GM12878 (cell line): ENCODE measurements around the gene ATP5F1D. TPM values are rescaled to one million over a fixed set of nuclear protein-coding genes. Genes with fewer than 3 reads are reported as not detected.
A peak's percentile ranks its signal among the peaks of the same experiment; 100 is the strongest.

Experiments used
- ATAC-seq: fragments of 200-7000 bp; cut with Tn5 transposase; 3 replicates; pipeline ENCODE4 v1.9.1; 2020; ENCODE audit warnings: mild to moderate bottlenecking, moderate library complexity
- BruUV-seq: library from RNA; stranded (reverse); fragments of 400-500 nt; replicated peaks from 2 replicates; lab custom pipeline; 2021; lab: Mats Ljungman, UMichigan
- CTCF ChIA-PET: fragments of 300-600 bp; sonication (Branson Sonifier 250); formaldehyde crosslinking; extraction: SDS; loops from one replicate; lab custom pipeline; 2021; ENCODE audit warnings: inconsistent platforms; lab: Yijun Ruan, JAX
- POLR2A ChIA-PET: fragments of 350-600 bp; formaldehyde crosslinking; extraction: SDS; loops from one replicate; lab custom pipeline; 2021; ENCODE audit warnings: inconsistent platforms; lab: Charles Lee
- RAD21 ChIA-PET: fragments of 300-600 bp; sonication (Branson Sonifier 250); formaldehyde crosslinking; loops from one replicate; lab custom pipeline; 2023; ENCODE audit warnings: antibody characterized with exemption; ENCODE audit not compliant: unreplicated experiment; lab: Charles Lee
- SMC1A ChIA-PET: fragments of 300-600 bp; sonication (Branson Sonifier 250); formaldehyde crosslinking; loops from one replicate; lab custom pipeline; 2023; ENCODE audit not compliant: unreplicated experiment, uncharacterized antibody; lab: Charles Lee
- DNase-seq: peaks from one replicate; pipeline ENCODE4 v3.0.0-alpha.2; 2011; ENCODE audit warnings: low read depth, low spot score
- FAIRE-seq: peaks from 3 replicates; lab custom pipeline; 2011; peaks lifted over from hg19 to GRCh38; lab: Jason Lieb, UNC
- H2AFZ ChIP-seq: 2 replicates; pipeline ENCODE4 v1.6.0; 2011; ENCODE audit warnings: low read depth, low read length, control low read depth; ENCODE audit not compliant: control insufficient read depth
- H3K27ac ChIP-seq: 2 replicates; pipeline ENCODE4 v1.5.1; 2011; ENCODE audit warnings: control low read depth; ENCODE audit not compliant: control insufficient read depth, insufficient read depth
- H3K27me3 ChIP-seq, 2 experiments: replicated peaks in 1 of 2; 2 replicates each; pipeline versions ENCODE4 v1.6.0 to v1.6.1; 2011; ENCODE audit warnings: low read length in 1 of 2; ENCODE audit not compliant: control insufficient read depth in 2 of 2, insufficient read depth in 2 of 2
- H3K36me3 ChIP-seq, 2 experiments: 2 replicates each; pipeline ENCODE4 v1.5.1; 2011; ENCODE audit warnings: low read length in 1 of 2; ENCODE audit not compliant: control insufficient read depth in 2 of 2, insufficient read depth in 2 of 2
- H3K4me1 ChIP-seq: 2 replicates; pipeline ENCODE4 v1.6.1; 2011; ENCODE audit warnings: mild to moderate bottlenecking, low read length, moderate library complexity, mixed read lengths; ENCODE audit not compliant: control insufficient read depth, insufficient read depth
- H3K4me2 ChIP-seq: 2 replicates; pipeline ENCODE4 v1.6.0; 2011; ENCODE audit warnings: control low read depth; ENCODE audit not compliant: control insufficient read depth, insufficient read depth
- H3K4me3 ChIP-seq: fragments of 200-600 bp; sonication (generic); 2 replicates; pipeline ENCODE4 v1.5.1; 2016
- H3K79me2 ChIP-seq: 2 replicates; pipeline ENCODE4 v1.6.0; 2011; ENCODE audit warnings: low read length; ENCODE audit not compliant: control insufficient read depth, insufficient read depth
- H3K9ac ChIP-seq: 2 replicates; pipeline ENCODE4 v1.8.0; 2011; ENCODE audit warnings: low read length, control low read depth, mixed read lengths; ENCODE audit not compliant: control insufficient read depth, insufficient read depth
- H3K9me3 ChIP-seq: replicated peaks from 3 replicates; pipeline ENCODE4 v1.5.1; 2011; ENCODE audit warnings: mild to moderate bottlenecking, low read length; ENCODE audit not compliant: control insufficient read depth, insufficient read depth
- H4K20me1 ChIP-seq: 2 replicates; pipeline ENCODE4 v1.6.0; 2011; ENCODE audit not compliant: control insufficient read depth, insufficient read depth
- EED ChIP-seq: sonication (generic); IDR thresholded peaks from 2 replicates; pipeline ENCODE4 v1.6.1; 2016; ENCODE audit warnings: antibody characterized with exemption, low read depth
- POLR2A ChIP-seq: IDR thresholded peaks from 2 replicates; pipeline ENCODE4 v1.6.1; 2011; ENCODE audit warnings: low read depth, mild to moderate bottlenecking, low read length
- POLR2AphosphoS5 ChIP-seq: IDR thresholded peaks from 2 replicates; pipeline ENCODE4 v1.6.1; 2011; ENCODE audit warnings: mild to moderate bottlenecking, low read length, inconsistent platforms
- RELA ChIP-seq: fragments of 450-650 bp; IDR thresholded peaks from 2 replicates; pipeline ENCODE4 v1.8.0; 2014; ENCODE audit warnings: borderline replicate concordance; ENCODE audit not compliant: partially characterized antibody
- SMAD5 ChIP-seq: IDR thresholded peaks from 2 replicates; pipeline ENCODE4 v1.6.1; 2016; ENCODE audit warnings: antibody characterized with exemption, low read depth
- WGBS: methylation state at CpG from one replicate; pipeline ENCODE4 v1.1.6; 2016; ENCODE audit warnings: low lambda C conversion rate; ENCODE audit not compliant: insufficient replicate concordance, insufficient coverage; ENCODE audit errors: missing lambda C conversion rate; 5-methylcytosine and 5-hydroxymethylcytosine counted together
- in situ Hi-C: fragments of 300-500 bp; cut with MboI; formaldehyde crosslinking; loops from 9 replicates; pipeline ENCODE4 v1.14.3; 2018; ENCODE audit warnings: mixed read lengths
- intact Hi-C: fragments of 100-400 bp; cut with micrococcal nuclease; formaldehyde crosslinking; loops from one replicate; pipeline ENCODE4 v1.14.2; 2022; ENCODE audit not compliant: unreplicated experiment
- polyA plus RNA-seq, 11 experiments: library from polyadenylated mRNA; depleted of rRNA in 4 of 11; unstranded in 6 of 11; stranded (reverse) in 5 of 11; fragments of >200 nt; fragmentation: Nextera tagmentation in 4 of 11; fragmentation: Illumina TruSeq in 1 of 11; extraction: Ambion mirVana in 4 of 11; extraction: Trizol in 1 of 11; gene quantifications; 1 replicate in 1 of 11; 2 replicates in 10 of 11; pipeline versions ENCODE4 v1.2.1 to v1.2.3, GENCODE V29; 2011 to 2016; ENCODE audit warnings: inconsistent platforms in 2 of 11, missing spikeins in 2 of 11, low read depth in 1 of 11
- total RNA-seq, 4 experiments: library from RNA; depleted of rRNA in 3 of 4; stranded (reverse); fragments of >200 nt in 3 of 4; fragmentation: Illumina TruSeq in 1 of 4; extraction: Trizol in 1 of 4; gene quantifications; 2 replicates each; pipeline versions ENCODE4 v1.2.1 to v1.2.3, GENCODE V29; 2013 to 2021

The ATP5F1D gene
- total and polyA plus RNA-seq, 10 of the 15 experiments (the other 5 are each of a cell fraction or from before 2014, with no cell fraction given) = 7.2 to 357 (median 49.5) TPM

- no peak for ATAC-seq
- DNase-seq = no peak
- intact Hi-C loops (no loop called here), in situ Hi-C loops (no loop called here)
- Histone ChIP-seq H3K4me2 (peak overlapping the region; percentile 85), H3K36me3 (peaks cover 35 to 47% of the 10 kb centered on the region in 2 experiments), H3K27me3 (no peaks in the 10 kb centered on the region), H4K20me1 (no peaks in the 10 kb centered on the region; the same call in 1 of the 2 replicates), H3K4me3 (peak overlapping the region; percentile 85; the same call in 1 of the 2 replicates), H2AFZ (no peak overlapping the region), H3K9ac (no peak overlapping the region; the same call in 1 of the 2 replicates), H3K4me1 (peaks cover 26% of the 10 kb centered on the region), H3K9me3 (no peaks in the 10 kb centered on the region), H3K27ac (no peak overlapping the region; the same call in 1 of the 2 replicates), H3K79me2 (peaks cover 69% of the 10 kb centered on the region)
- FAIRE-seq = no peak
- 92% methylated on average over 42 of the region's 46 CpGs for WGBS
- ChIA-PET RAD21 (interaction anchor here (3.9 kb wide), 1 partner anchor 30 kb away, joined by 29 read pairs; no protein-coding TSS in a partner anchor), CTCF (interaction anchor here (1.0 to 4.0 kb wide), 2 partner anchors 30 to 56 kb away, joined by 6 to 32 read pairs; no protein-coding TSS in a partner anchor), SMC1A (interaction anchor here (0.9 kb wide), 1 partner anchor 30 kb away, joined by 4 read pairs; no protein-coding TSS in a partner anchor), POLR2A (interaction anchor here (0.6 to 1.7 kb wide), 3 partner anchors 15 to 71 kb away, joined by 3 to 8 read pairs (median 4); no protein-coding TSS in a partner anchor)
- TF ChIP-seq POLR2A = peak; percentile 52
- TF ChIP-seq RELA = no peak
- TF ChIP-seq EED = no peak
- 0 out of 2 replicates have a peak, but pooled peaks have one; percentile 32 for TF ChIP-seq SMAD5
- TF ChIP-seq POLR2AphosphoS5 = no peak; the same call in 1 of the 2 replicates
- BruUV-seq = TSS peak; percentile 75
These were observed 32.7 kb downstream of the ATP5F1D start for GRCh38 chr19:1274081-1274851.
